Putamen (tissue), 1 donor: ENCODE results near the gene MYO6.
A peak's percentile ranks its signal among the peaks of the same experiment; 100 is the strongest.

Experiments used
- DNase-seq: peaks from one replicate; pipeline ENCODE4 v3.0.0-alpha.2; 2016; ENCODE audit warnings: low spot score

MYO6 gene

DNA sequence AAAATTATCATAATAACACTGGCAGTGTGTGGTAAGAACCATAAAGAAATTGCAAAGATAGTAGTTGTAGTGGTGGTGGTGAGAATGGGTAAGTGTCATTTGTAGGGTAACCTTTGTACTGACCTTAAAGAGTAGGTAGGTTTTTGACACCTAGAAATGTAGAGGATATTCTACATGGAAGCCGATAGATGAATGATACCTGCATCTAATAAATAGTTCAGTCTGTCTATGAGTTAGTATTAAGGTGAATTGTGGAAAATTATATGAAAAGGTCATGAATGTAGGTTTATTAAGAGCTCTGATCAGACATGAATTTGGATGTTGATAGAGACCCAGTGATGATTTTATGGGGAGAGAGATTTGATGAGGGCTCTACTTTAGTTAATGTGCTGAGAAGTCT, 78.1 kb downstream of the MYO6 start:
- DNase-seq, result no peak

- peak; percentile 69 for DNase-seq
These were observed 82.2 kb downstream of the MYO6 start for GRCh38 chr6:75830959-75831885.

DNA sequence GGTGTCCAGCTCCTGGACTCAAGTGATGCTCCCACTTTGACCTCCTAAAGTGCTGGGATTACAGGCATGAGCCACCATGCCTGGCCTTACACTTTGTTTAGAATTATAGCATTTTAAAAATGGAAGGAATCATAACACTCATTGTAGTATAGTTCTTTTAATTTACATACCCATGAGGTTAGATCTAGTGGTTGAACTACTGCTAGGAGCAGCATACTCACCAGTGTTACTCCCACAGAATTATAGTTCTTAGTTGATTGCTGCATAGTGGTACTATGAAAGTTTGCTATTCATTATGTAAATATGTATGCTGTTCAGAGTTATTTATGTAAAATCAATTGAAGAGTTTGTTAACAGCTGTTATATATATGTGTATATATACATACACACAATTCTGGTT, 85.4 kb downstream of the MYO6 start:
- DNase-seq, result no peak

DNA sequence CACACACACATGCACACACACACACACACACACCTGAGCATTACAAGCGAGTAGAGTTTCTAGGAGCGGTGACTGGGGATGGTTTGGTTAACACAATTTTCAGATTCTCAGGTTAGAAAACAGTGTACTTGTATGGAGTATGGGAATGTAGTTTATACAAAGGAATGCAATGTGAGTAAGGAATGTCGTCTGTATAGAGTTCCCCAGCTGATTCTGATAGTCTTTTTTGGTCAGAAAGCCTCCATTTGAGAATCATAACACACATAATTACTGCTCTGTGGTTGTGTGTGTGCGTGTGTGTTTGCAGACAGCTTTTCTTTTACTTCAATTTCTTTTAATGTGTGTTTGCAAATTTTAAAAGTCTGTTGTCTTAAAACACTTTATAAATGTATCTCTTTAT, 93.2 kb downstream of the MYO6 start:
- DNase-seq, result no peak

DNA sequence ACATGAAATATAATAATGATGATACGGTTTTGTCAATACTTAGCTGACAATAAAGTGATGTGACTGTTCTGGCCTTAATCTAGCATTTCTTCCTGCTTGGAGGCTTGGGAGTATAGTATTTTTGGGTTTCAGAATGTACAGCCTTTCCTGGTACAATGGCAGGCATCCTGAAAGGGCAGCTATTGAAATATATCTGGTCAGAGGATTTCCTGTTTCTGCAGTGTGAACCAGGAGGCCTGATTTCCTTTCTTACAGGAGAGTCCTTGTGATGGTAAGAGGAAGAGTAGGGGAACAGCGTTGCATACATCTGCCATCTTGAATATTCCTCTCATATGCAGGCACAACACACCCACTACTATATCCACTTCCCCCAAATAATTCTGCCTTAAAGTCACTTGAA, 93.7 kb downstream of the MYO6 start:
- no peak for DNase-seq

DNA sequence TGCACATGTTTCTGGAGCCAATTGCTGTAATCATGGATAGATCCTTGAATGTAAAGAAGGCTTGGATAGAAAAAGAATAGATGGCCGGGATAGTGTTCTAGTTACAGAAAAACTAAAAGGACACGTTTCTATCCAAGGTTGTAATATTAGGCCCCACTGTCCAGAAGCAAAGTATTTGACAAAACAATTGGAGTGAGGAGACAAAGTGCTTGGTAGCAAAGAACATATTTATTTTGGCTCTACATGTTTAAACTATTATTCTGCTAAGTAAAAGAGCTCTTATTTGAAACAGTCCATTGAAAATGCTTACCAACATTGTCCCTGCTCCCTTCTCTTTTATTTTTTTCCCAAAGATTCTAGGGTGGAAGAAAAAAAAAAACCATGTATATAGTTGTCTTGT, 94.4 kb downstream of the MYO6 start:
- no peak for DNase-seq

DNA sequence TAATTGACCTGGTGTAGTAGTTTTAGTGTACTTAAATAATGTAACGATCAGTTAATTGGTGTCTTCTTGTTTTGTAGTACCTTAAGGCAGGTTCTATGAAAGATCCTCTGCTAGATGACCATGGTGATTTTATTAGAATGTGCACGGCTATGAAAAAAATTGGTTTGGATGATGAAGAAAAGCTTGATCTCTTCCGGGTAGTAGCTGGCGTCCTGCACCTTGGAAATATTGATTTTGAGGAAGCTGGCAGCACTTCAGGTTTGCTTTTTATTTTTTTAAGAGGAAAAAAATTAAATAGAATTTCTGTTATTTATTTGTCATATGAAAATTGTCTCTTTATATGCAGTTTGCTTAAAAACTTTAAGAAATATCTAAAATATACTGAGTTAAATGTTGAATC, 99.2 kb downstream of the MYO6 start:
- DNase-seq, result no peak

DNA sequence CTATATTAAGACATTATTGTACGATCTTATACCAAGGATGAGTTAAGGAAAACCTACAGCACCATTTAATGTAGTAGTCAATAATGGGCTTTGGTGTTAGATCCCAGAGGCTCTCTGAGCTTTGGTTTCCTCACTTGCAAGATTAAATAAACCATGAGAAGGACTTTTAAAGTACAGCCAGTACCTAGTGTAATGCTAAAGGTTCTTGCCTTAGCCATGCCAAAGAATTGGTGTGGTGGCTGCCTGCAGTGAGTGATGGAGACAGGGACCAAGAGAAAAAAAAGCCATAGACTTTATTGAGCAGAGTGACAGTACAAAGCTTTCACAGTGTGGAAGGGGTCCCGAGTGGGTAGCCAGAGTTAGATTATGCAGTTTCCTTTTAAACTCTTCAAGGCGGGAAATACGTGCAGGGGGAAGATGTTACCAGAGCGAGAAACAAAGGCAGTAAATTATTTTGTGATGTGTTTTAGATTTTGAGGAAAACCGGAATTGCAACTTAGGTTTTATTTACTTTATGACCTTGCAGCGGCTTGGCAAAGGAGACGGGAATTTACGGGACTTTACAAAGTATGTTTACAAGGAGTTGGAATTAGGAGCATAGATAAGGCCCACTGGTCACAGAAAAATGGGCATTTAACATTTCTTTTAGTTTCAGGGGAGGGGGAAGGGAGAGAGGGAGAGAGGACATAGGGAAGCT, 100.4 kb downstream of the MYO6 start:
- DNase-seq, result no peak

- no peak for DNase-seq
These were observed 101.2 kb downstream of the MYO6 start for GRCh38 chr6:75850026-75850833.

- no peak for DNase-seq
These were observed 103.7 kb downstream of the MYO6 start for GRCh38 chr6:75852721-75853120.

- DNase-seq, result no peak
These were observed 104.8 kb downstream of the MYO6 start for GRCh38 chr6:75853806-75854205.

DNA sequence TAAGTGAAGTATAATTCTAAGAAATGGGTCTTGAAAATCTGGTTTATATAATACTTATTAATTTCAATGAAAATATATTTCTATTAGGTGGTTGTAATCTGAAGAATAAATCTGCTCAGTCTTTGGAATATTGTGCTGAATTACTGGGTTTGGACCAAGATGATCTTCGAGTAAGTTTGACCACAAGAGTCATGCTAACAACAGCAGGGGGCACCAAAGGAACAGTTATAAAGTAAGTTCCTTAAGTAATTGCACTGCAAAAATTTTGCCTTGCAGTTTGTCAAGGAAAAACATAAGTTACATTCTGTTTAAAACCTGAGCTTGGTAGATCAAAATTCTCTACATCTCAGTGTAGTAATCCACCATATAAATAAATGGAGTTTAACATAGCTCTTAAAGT, 106.0 kb downstream of the MYO6 start:
- peak; percentile 55 for DNase-seq

DNA sequence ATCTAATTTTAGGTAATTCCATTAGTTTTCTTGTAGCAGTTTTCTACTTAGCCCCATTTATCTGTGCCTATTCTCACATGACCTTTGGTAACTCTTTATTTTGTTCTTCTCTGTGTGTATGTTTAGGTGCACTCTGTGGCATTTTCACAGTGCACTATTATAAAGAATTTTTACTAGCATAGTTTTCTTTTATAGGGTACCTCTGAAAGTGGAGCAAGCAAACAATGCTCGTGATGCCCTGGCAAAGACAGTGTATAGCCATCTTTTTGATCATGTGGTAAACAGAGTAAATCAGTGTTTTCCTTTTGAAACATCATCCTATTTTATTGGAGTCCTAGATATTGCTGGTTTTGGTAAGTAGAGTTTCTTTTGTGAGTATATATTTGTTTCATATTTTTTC, 107.9 kb downstream of the MYO6 start:
- DNase-seq, result no peak

- DNase-seq, result no peak
These were observed 114.0 kb downstream of the MYO6 start for GRCh38 chr6:75863001-75863400.

DNA sequence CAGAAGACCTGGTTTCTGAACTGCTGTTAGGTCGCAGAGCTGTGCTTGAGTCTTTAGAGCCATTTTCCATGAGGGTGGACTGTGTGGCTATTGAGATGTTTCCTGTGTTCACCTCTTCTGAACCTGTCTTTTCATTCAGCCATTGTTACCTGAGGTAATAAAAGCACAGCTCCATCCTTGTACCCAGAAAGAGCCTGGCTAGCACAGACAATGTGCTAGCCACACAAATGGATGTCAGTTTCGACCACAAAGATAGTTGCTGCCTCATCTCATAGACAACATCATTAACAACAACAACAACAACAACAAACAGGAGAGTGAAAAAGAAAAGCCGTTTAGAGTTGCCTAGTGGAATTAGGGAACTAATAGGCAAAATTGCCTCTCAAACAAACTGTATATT, 114.7 kb downstream of the MYO6 start:
- DNase-seq, result no peak

- DNase-seq, result no peak
These were observed 115.4 kb downstream of the MYO6 start for GRCh38 chr6:75864446-75864845.

DNA sequence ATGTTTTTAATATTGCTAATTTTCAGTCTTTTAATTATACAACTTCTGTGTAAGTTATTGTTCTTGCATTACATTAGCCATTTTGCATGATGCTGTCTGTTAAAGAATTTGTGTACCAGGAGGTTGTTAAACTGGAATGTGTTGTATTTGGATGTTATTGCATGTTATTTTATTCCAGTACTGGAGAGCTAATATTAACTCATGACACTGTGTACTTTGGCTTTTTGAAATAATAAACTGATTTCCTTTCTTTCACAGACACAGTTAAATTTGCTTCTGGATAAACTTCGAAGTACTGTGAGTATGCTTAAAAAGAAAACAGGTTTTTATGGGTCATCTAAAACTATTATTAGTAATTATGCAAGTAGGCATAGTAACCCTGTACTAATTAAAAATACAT, 121.3 kb downstream of the MYO6 start:
- DNase-seq, result no peak

DNA sequence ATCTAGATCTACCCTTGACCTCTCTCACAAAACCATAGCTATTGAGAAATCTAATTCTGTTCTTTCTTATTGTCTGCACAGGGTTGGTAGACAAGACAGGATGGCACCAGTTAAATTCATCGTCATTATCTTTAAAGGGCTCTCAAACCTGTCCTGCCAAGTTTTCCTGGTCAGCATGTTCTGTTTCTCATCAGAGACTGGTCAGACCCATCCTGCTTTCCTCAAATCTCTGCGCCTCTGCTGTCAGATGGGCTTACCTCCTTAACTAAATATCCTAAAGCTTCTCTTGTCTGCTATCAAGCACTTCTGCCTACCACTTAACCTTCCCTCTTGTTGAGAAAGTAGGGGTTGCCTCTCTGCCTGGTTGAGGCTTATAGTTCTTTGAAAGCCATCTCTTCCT, 125.2 kb downstream of the MYO6 start:
- no peak for DNase-seq

GRCh38 chr6:75876152-75876551, 127.1 kb downstream of the MYO6 start:
- no peak for DNase-seq

- DNase-seq, result no peak
These were observed 131.3 kb downstream of the MYO6 start for GRCh38 chr6:75880305-75880704.

DNA sequence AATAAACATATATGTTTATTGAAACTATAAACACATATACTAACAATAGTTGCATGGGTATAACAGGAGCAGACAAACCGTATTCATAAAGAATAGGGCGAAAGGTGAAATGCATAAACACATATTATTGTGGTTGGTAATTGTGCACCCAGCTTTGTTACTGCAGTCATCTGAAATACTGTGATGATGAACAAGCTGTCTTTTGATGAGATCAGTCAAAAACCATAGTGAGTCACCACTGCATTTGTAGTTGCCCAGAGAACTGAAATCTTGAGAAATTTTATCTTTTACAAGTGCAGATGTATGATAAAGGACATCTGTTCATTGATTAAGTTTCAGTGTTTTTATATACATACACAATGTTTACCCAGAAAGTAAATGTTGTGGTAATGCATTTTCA, 133.7 kb downstream of the MYO6 start:
- no peak for DNase-seq

- no peak for DNase-seq
These were observed 135.8 kb downstream of the MYO6 start for GRCh38 chr6:75884822-75885221.

DNA sequence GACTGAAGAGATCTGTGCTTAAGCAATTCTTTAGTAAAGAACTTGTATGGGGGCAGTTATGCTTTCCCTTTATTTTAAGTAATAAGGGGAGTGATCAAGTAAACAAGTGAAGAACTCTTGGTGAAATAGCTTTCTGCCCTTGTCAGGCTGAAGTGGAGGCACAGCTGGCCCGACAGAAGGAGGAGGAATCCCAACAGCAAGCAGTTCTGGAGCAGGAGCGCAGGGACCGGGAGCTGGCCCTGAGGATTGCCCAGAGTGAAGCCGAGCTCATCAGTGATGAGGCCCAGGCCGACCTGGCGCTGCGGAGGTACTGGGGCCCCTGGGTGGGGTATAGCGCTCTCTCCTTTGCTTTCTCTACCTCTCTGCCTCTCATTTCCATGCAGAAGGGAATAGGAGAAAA, 143.3 kb downstream of the MYO6 start:
- no peak for DNase-seq
